Calu3 (cell line): ENCODE measurements around the gene CPAMD8. TPM values are rescaled to one million over a fixed set of nuclear protein-coding genes. Genes with fewer than 3 reads are reported as not detected.

Experiments used
- BruUV-seq: library from RNA; stranded (reverse); fragments of 400-500 nt; replicated peaks from 2 replicates; lab custom pipeline; 2021; lab: Mats Ljungman, UMichigan
- CTCF ChIA-PET: fragments of 300-600 bp; sonication (Branson Sonifier 250); formaldehyde crosslinking; loops from one replicate; lab custom pipeline; 2022; ENCODE audit warnings: antibody characterized with exemption; lab: Charles Lee
- DNase-seq: peaks from one replicate; pipeline ENCODE4 v3.0.0; 2022
- H3K27ac Mint-ChIP-seq: one replicate; pipeline ENCODE4 v1.8.0; 2022; ENCODE audit warnings: mixed read lengths; ENCODE audit not compliant: unreplicated experiment
- H3K27me3 Mint-ChIP-seq: one replicate; pipeline ENCODE4 v1.8.0; 2022; ENCODE audit warnings: mixed read lengths; ENCODE audit not compliant: unreplicated experiment
- H3K36me3 Mint-ChIP-seq: one replicate; pipeline ENCODE4 v1.8.0; 2022; ENCODE audit warnings: mild to moderate bottlenecking, moderate library complexity, mixed read lengths; ENCODE audit not compliant: insufficient read depth, unreplicated experiment
- H3K4me1 Mint-ChIP-seq: one replicate; pipeline ENCODE4 v1.8.0; 2022; ENCODE audit warnings: mild to moderate bottlenecking, low read depth, mixed read lengths; ENCODE audit not compliant: unreplicated experiment
- H3K4me3 Mint-ChIP-seq: one replicate; pipeline ENCODE4 v1.8.0; 2022; ENCODE audit warnings: mild to moderate bottlenecking, low read depth, moderate library complexity, mixed read lengths; ENCODE audit not compliant: unreplicated experiment
- H3K9me3 Mint-ChIP-seq: one replicate; pipeline ENCODE4 v1.8.0; 2022; ENCODE audit warnings: low read depth, mixed read lengths; ENCODE audit not compliant: unreplicated experiment
- intact Hi-C: fragments of 100-400 bp; cut with micrococcal nuclease; formaldehyde crosslinking; loops from one replicate; pipeline ENCODE4 v1.10.0; 2022; ENCODE audit not compliant: unreplicated experiment
- total RNA-seq: library from RNA; stranded (reverse); gene quantifications from 2 replicates; pipeline ENCODE4 v1.2.3, GENCODE V29; 2022
- TF ChIP-seq, protein P1 (sequence below): fragments of 200-600 bp; IDR thresholded peaks from one replicate; pipeline ENCODE4 v1.8.0; 2022; ENCODE audit warnings: antibody characterized with exemption; ENCODE audit not compliant: unreplicated experiment

The CPAMD8 gene
- total RNA-seq, 1 experiment from 2014 or later: 5.8 TPM

DNA sequence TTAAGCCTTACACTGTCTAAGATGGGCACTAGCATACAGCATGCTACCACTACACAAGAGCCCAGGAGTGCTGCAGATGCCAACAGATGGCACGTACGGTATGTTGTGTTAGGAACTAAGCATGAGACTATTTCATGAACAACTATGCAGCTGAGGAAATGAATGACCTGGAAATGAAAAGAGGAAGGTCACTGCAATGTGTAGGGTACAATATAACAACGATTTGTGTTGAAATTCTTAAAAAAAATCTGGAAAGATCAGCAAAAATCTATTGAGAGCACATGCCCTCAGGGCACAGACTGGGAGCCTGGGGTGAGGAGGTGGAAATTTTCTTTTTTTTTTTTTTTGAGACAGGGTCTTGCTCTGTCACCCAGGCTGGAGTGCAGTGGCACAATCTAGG is 34.2 kb upstream of the CPAMD8 start:
- peaks cover 10% of the 10 kb centered on the region for H3K36me3 Mint-ChIP-seq
- H3K4me3 Mint-ChIP-seq: no peak overlapping the region
- no peak overlapping the region for H3K27ac Mint-ChIP-seq
- no peaks in the 10 kb centered on the region for H3K27me3 Mint-ChIP-seq
- CTCF ChIA-PET: no interaction called here
- intact Hi-C loops: loop anchor here (10.0 kb wide), 1 partner anchor 224 kb away; the partner anchor contains the start of gene ANKLE1
- H3K9me3 Mint-ChIP-seq: no peaks in the 10 kb centered on the region
- DNase-seq: no peak
- no peaks in the 10 kb centered on the region for H3K4me1 Mint-ChIP-seq
- TF ChIP-seq, protein P1, sequence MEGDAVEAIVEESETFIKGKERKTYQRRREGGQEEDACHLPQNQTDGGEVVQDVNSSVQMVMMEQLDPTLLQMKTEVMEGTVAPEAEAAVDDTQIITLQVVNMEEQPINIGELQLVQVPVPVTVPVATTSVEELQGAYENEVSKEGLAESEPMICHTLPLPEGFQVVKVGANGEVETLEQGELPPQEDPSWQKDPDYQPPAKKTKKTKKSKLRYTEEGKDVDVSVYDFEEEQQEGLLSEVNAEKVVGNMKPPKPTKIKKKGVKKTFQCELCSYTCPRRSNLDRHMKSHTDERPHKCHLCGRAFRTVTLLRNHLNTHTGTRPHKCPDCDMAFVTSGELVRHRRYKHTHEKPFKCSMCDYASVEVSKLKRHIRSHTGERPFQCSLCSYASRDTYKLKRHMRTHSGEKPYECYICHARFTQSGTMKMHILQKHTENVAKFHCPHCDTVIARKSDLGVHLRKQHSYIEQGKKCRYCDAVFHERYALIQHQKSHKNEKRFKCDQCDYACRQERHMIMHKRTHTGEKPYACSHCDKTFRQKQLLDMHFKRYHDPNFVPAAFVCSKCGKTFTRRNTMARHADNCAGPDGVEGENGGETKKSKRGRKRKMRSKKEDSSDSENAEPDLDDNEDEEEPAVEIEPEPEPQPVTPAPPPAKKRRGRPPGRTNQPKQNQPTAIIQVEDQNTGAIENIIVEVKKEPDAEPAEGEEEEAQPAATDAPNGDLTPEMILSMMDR: no peak
- BruUV-seq: no TSS peak

DNA sequence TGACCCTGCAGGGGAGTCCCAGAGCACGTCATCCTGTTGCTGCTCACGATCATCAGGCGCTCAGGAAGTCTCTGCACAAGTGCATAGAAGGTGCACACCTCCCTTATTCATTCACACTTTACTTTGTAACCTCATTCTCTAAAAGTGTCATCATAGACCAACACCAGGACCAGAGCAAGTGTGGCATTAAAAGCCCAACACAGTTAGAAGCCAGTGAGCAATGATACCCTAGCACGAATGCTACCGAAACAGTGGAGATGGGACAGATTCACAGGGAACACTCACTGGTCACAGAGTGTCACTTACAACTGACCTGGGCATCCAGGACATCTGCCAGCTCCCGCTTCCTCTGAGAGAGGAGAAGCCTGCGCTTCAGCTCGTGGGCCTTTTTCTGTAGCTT is 31.6 kb upstream of the CPAMD8 start:
- CTCF ChIA-PET: no interaction called here
- DNase-seq: no peak
- Mint-ChIP-seq H3K27me3 (no peaks in the 10 kb centered on the region), H3K9me3 (no peaks in the 10 kb centered on the region), H3K27ac (no peak overlapping the region), H3K4me3 (no peak overlapping the region), H3K4me1 (no peaks in the 10 kb centered on the region), H3K36me3 (peaks cover 6% of the 10 kb centered on the region)
- intact Hi-C loops: no loop called here
- TF ChIP-seq, protein P1: no peak
- no TSS peak for BruUV-seq

DNA sequence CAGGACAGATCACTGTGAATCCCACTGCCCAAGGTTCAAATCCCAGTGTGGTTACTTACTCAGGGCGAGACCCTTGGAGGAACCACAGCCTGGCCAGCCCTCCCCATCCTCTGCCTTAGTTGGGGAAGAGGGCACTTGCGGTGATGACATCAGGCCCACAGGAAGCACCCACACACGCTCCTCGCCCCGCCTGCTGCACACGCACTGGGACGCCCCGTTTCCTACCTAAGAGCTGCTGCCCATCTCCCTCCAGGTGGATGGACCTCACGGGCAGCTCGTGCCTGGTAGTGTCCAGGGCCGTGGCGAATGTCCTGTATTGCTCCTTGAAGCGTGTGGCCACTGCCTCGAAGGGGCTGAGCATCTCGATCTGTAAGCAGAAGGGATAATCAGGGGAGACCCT is 29.0 kb upstream of the CPAMD8 start:
- no peak overlapping the region for H3K4me3 Mint-ChIP-seq
- no peaks in the 10 kb centered on the region for H3K4me1 Mint-ChIP-seq
- CTCF ChIA-PET: no interaction called here
- intact Hi-C loops: no loop called here
- H3K9me3 Mint-ChIP-seq: no peaks in the 10 kb centered on the region
- H3K27me3 Mint-ChIP-seq: no peaks in the 10 kb centered on the region
- BruUV-seq: no TSS peak
- peaks cover 10% of the 10 kb centered on the region for H3K36me3 Mint-ChIP-seq
- no peak for DNase-seq
- TF ChIP-seq, protein P1: no peak
- H3K27ac Mint-ChIP-seq: no peak overlapping the region

GRCh38 chr19:17054746-17055145 is 28.1 kb upstream of the CPAMD8 start:
- intact Hi-C loops: no loop called here
- no peak overlapping the region for H3K4me3 Mint-ChIP-seq
- BruUV-seq: no TSS peak
- no peaks in the 10 kb centered on the region for H3K9me3 Mint-ChIP-seq
- DNase-seq: no peak
- TF ChIP-seq, protein P1: no peak
- no peaks in the 10 kb centered on the region for H3K4me1 Mint-ChIP-seq
- H3K27me3 Mint-ChIP-seq: no peaks in the 10 kb centered on the region
- CTCF ChIA-PET: no interaction called here
- H3K27ac Mint-ChIP-seq: no peak overlapping the region
- H3K36me3 Mint-ChIP-seq: peaks cover 8% of the 10 kb centered on the region
